ENCODE data around the gene OGFOD3. TPM values are rescaled to one million over a fixed set of nuclear protein-coding genes. Genes with fewer than 3 reads are reported as not detected.

Gene OGFOD3
- total RNA-seq, 1 experiment from 2014 or later = 25.0 TPM

GRCh38 chr17:82384730-82385481, 33.5 kb downstream of the OGFOD3 start:
- Histone ChIP-seq H3K36me3 (ENCODE audit: insufficient read depth, low read length, poor library complexity, severe bottlenecking) (no peaks in the 10 kb centered on the region), H3K9me3 (ENCODE audit: low read depth, low read length, poor library complexity, severe bottlenecking) (no peaks in the 10 kb centered on the region), H3K27ac (ENCODE audit: low read depth, low read length, poor library complexity, severe bottlenecking) (no peak overlapping the region), H3K4me3 (ENCODE audit: low read depth, low read length, poor library complexity, severe bottlenecking) (no peak overlapping the region), H3K4me1 (ENCODE audit: insufficient read depth, low read length, poor library complexity, severe bottlenecking) (peaks cover 3% of the 10 kb centered on the region), H3K27me3 (replicated peaks; ENCODE audit: insufficient read depth, low read depth, low read length, poor library complexity) (no peaks in the 10 kb centered on the region)
- BruUV-seq (replicated peaks) = no TSS peak
- ChIA-PET POLR2A (ENCODE audit: low non-redundant PET) (no interaction called here), CTCF (no interaction called here)
- no peak for DNase-seq (ENCODE audit: low spot score)
- TF ChIP-seq CTCF (conservative IDR thresholded peaks at IDR 0.05; ENCODE audit: low read depth, low read length) = no peak
- intact Hi-C loops (cut with micrococcal nuclease; ENCODE audit: unreplicated experiment) = no loop called here

- no peak for TF ChIP-seq EZH2 (IDR thresholded peaks at IDR 0.05; ENCODE audit: borderline replicate concordance, low read depth, low read length, poor library complexity, severe bottlenecking)
- no peak for TF ChIP-seq CTCF (conservative IDR thresholded peaks at IDR 0.05; ENCODE audit: low read depth, low read length)
- no peaks in the 10 kb centered on the region for H3K36me3 ChIP-seq (ENCODE audit: insufficient read depth, low read length, poor library complexity, severe bottlenecking)
- DNase-seq (ENCODE audit: low spot score) = no peak
- H3K9me3 ChIP-seq (ENCODE audit: low read depth, low read length, poor library complexity, severe bottlenecking) = no peaks in the 10 kb centered on the region
- H3K27me3 ChIP-seq (replicated peaks; ENCODE audit: insufficient read depth, low read depth, low read length, poor library complexity) = no peaks in the 10 kb centered on the region
- no peak overlapping the region for H3K4me3 ChIP-seq (ENCODE audit: low read depth, low read length, poor library complexity, severe bottlenecking)
- H3K4me1 ChIP-seq (ENCODE audit: insufficient read depth, low read length, poor library complexity, severe bottlenecking) = peaks cover 6% of the 10 kb centered on the region
- H3K27ac ChIP-seq (ENCODE audit: low read depth, low read length, poor library complexity, severe bottlenecking) = no peak overlapping the region
- intact Hi-C loops (cut with micrococcal nuclease; ENCODE audit: unreplicated experiment) = no loop called here
- BruUV-seq (replicated peaks) = no TSS peak
- ChIA-PET POLR2A (ENCODE audit: low non-redundant PET) (no interaction called here), CTCF (no interaction called here)
Measured at GRCh38 chr17:82384051-82384729, 34.2 kb downstream of the OGFOD3 start.

GRCh38 chr17:82383411-82383810, 35.0 kb downstream of the OGFOD3 start:
- DNase-seq (ENCODE audit: low spot score) = no peak
- Histone ChIP-seq H3K36me3 (ENCODE audit: insufficient read depth, low read length, poor library complexity, severe bottlenecking) (no peaks in the 10 kb centered on the region), H3K4me1 (ENCODE audit: insufficient read depth, low read length, poor library complexity, severe bottlenecking) (peaks cover 6% of the 10 kb centered on the region), H3K4me3 (ENCODE audit: low read depth, low read length, poor library complexity, severe bottlenecking) (no peak overlapping the region), H3K9me3 (ENCODE audit: low read depth, low read length, poor library complexity, severe bottlenecking) (no peaks in the 10 kb centered on the region), H3K27ac (ENCODE audit: low read depth, low read length, poor library complexity, severe bottlenecking) (no peak overlapping the region), H3K27me3 (replicated peaks; ENCODE audit: insufficient read depth, low read depth, low read length, poor library complexity) (no peaks in the 10 kb centered on the region)
- no TSS peak for BruUV-seq (replicated peaks)
- no peak for TF ChIP-seq EZH2 (IDR thresholded peaks at IDR 0.05; ENCODE audit: borderline replicate concordance, low read depth, low read length, poor library complexity, severe bottlenecking)
- no peak for TF ChIP-seq CTCF (conservative IDR thresholded peaks at IDR 0.05; ENCODE audit: low read depth, low read length)
- ChIA-PET POLR2A (ENCODE audit: low non-redundant PET) (no interaction called here), CTCF (no interaction called here)
- intact Hi-C loops (cut with micrococcal nuclease; ENCODE audit: unreplicated experiment) = no loop called here

Data from A673 (cell line).